Panc1 (cell line): Measurements from ENCODE around the gene ADAM12. TPM values are rescaled to one million over a fixed set of nuclear protein-coding genes. Genes with fewer than 3 reads are reported as not detected.

Experiments used
- ATAC-seq: fragments of 200-7000 bp; cut with Tn5 transposase; 2 replicates; pipeline ENCODE4 v1.9.1; 2020; ENCODE audit warnings: mild to moderate bottlenecking, moderate library complexity
- BruUV-seq: library from RNA; stranded (reverse); fragments of 400-500 nt; replicated peaks from 2 replicates; lab custom pipeline; 2021; lab: Mats Ljungman, UMichigan
- CTCF ChIA-PET: fragments of 300-600 bp; sonication (Branson Sonifier 250); formaldehyde crosslinking; loops from one replicate; lab custom pipeline; 2022; ENCODE audit warnings: antibody characterized with exemption; lab: Charles Lee
- POLR2A ChIA-PET: fragments of 300-600 bp; sonication (Branson Sonifier 250); formaldehyde crosslinking; loops from one replicate; lab custom pipeline; 2022; ENCODE audit warnings: antibody characterized with exemption; lab: Charles Lee
- DNase-seq: peaks from one replicate; pipeline ENCODE4 v3.0.0-alpha.2; 2010; ENCODE audit warnings: low read depth, low spot score
- H3K27ac ChIP-seq: 2 replicates; pipeline ENCODE4 v1.5.1; 2011; ENCODE audit warnings: mild to moderate bottlenecking, low read length, inconsistent platforms
- H3K27me3 ChIP-seq: fragments of 200-500 bp; sonication (Bioruptor generic); 2 replicates; pipeline ENCODE4 v1.6.0; 2014; ENCODE audit warnings: low read length, inconsistent platforms; ENCODE audit not compliant: control insufficient read depth, insufficient read depth
- H3K36me3 ChIP-seq: fragments of 200-500 bp; sonication (Bioruptor generic); 2 replicates; pipeline ENCODE4 v1.5.1; 2014; ENCODE audit warnings: inconsistent platforms, mild to moderate bottlenecking, low read length, moderate library complexity; ENCODE audit not compliant: control insufficient read depth, insufficient read depth
- H3K4me1 ChIP-seq: 2 replicates; pipeline ENCODE4 v1.5.1; 2011; ENCODE audit warnings: inconsistent platforms, mild to moderate bottlenecking, low read length, moderate library complexity; ENCODE audit not compliant: control insufficient read depth, insufficient read depth
- H3K4me3 ChIP-seq, 2 experiments: 2 replicates each; pipeline ENCODE4 v1.5.1; 2011 to 2012; ENCODE audit warnings: low read depth in 2 of 2, low read length in 2 of 2, mild to moderate bottlenecking in 2 of 2, inconsistent platforms in 1 of 2, moderate library complexity in 1 of 2
- H3K9me3 ChIP-seq: fragments of 200-500 bp; sonication (Bioruptor generic); 2 replicates; pipeline ENCODE4 v1.5.1; 2014; ENCODE audit warnings: low read depth, mild to moderate bottlenecking, inconsistent platforms, low read length, moderate library complexity; ENCODE audit not compliant: control insufficient read depth, insufficient read depth
- CTCF ChIP-seq: fragments of 450-650 bp; IDR thresholded peaks from 2 replicates; pipeline ENCODE4 v1.5.1; 2017; ENCODE audit warnings: mild to moderate bottlenecking
- POLR2AphosphoS5 ChIP-seq: IDR thresholded peaks from 2 replicates; pipeline ENCODE4 v1.6.1; 2012; ENCODE audit warnings: mild to moderate bottlenecking, low read depth, low read length, moderate library complexity
- REST ChIP-seq, 2 experiments: IDR thresholded peaks; 2 replicates each; pipeline ENCODE4 v1.6.1; 2011 to 2012; ENCODE audit warnings: low read depth in 2 of 2, control low read depth in 1 of 2, low read length in 1 of 2, mild to moderate bottlenecking in 1 of 2, moderate library complexity in 1 of 2; ENCODE audit not compliant: insufficient read depth in 1 of 2
- SIN3A ChIP-seq: IDR thresholded peaks from 2 replicates; pipeline ENCODE4 v1.6.1; 2012; ENCODE audit warnings: low read depth, mild to moderate bottlenecking, low read length, moderate library complexity, borderline replicate concordance; ENCODE audit not compliant: insufficient read depth
- TCF7L2 ChIP-seq: IDR thresholded peaks from 2 replicates; pipeline ENCODE4 v1.6.1; 2011; ENCODE audit warnings: mild to moderate bottlenecking, low read depth, low read length, inconsistent platforms
- in situ Hi-C: cut with HindIII; loops from 2 replicates; pipeline ENCODE4 v1.10.0; 2016; ENCODE audit warnings: low sequenced_read_pairs, low pct_unique_long_range_greater_than_20kb
- intact Hi-C: fragments of 100-400 bp; cut with micrococcal nuclease; formaldehyde crosslinking; loops from one replicate; pipeline ENCODE4 v1.10.0; 2022; ENCODE audit not compliant: unreplicated experiment
- total RNA-seq: library from RNA; stranded (reverse); gene quantifications from one replicate; pipeline ENCODE4 v1.2.1, GENCODE V29; 2021; ENCODE audit not compliant: unreplicated experiment

ADAM12 gene
- total RNA-seq, 1 experiment from 2014 or later = 0.10 TPM

- ChIA-PET CTCF (no interaction called here), POLR2A (no interaction called here)
- Histone ChIP-seq H3K9me3 (no peaks in the 10 kb centered on the region), H3K4me1 (no peaks in the 10 kb centered on the region), H3K36me3 (no peaks in the 10 kb centered on the region), H3K27ac (no peak overlapping the region), H3K4me3 (no peak overlapping the region), H3K27me3 (no peaks in the 10 kb centered on the region)
- TF ChIP-seq REST (IDR thresholded peaks at IDR 0.05; ENCODE audit: insufficient read depth in 1 of 2, low read depth in 2 of 2, low read length in 1 of 2) = no peak
- no peak for TF ChIP-seq TCF7L2
- TF ChIP-seq SIN3A = no peak
- TF ChIP-seq POLR2AphosphoS5 = no peak
- TF ChIP-seq CTCF = no peak
- BruUV-seq = no TSS peak
- in situ Hi-C loops = no loop called here
- ATAC-seq (no peak), DNase-seq (no peak)
- intact Hi-C loops = no loop called here
Observed at GRCh38 chr10:126072622-126073021, 315.7 kb downstream of the ADAM12 start.

GRCh38 chr10:126070476-126071215 is 317.6 kb downstream of the ADAM12 start:
- POLR2A ChIA-PET = no interaction called here
- TF ChIP-seq TCF7L2 = no peak
- no peak for TF ChIP-seq POLR2AphosphoS5
- no peak for TF ChIP-seq CTCF
- no peak for TF ChIP-seq SIN3A
- TF ChIP-seq REST (IDR thresholded peaks at IDR 0.05; ENCODE audit: insufficient read depth in 1 of 2, low read depth in 2 of 2, low read length in 1 of 2) = no peak

More at GRCh38 chr10:126070476-126071215, 317.6 kb downstream of the ADAM12 start:
- no peak overlapping the region for H3K27ac ChIP-seq
- no peaks in the 10 kb centered on the region for H3K27me3 ChIP-seq
- H3K9me3 ChIP-seq = no peaks in the 10 kb centered on the region
- ATAC-seq (no peak), DNase-seq (no peak)
- no TSS peak for BruUV-seq
- H3K4me3 ChIP-seq = no peak overlapping the region
- intact Hi-C loops (no loop called here), in situ Hi-C loops (no loop called here)
- H3K4me1 ChIP-seq = 0 out of 2 replicates have a peak, but pooled peaks cover 3% of the 10 kb centered on the region
- CTCF ChIA-PET = no interaction called here
- H3K36me3 ChIP-seq = no peaks in the 10 kb centered on the region
